Measurements from ENCODE around the gene NFYA. TPM values are rescaled to one million over a fixed set of nuclear protein-coding genes. Genes with fewer than 3 reads are reported as not detected.
A peak's percentile ranks its signal among the peaks of the same experiment; 100 is the strongest.

The NFYA gene
- total and polyA plus RNA-seq, 2 of the 13 experiments (the other 11 are each of a cell fraction or from before 2014, with no cell fraction given), result 16.0 to 22.9 TPM

- no peak for TF ChIP-seq ZSCAN30 (CRISPR knock-in tag; IDR thresholded peaks at IDR 0.05)
- TF ChIP-seq IKZF1 (IDR thresholded peaks at IDR 0.05), result no peak
- TF ChIP-seq ZSCAN21 (CRISPR knock-in tag; IDR thresholded peaks at IDR 0.05; ENCODE audit: borderline replicate concordance), result peak; percentile 81; the same call in 1 of the 2 replicates
- TF ChIP-seq ZBTB39 (CRISPR knock-in tag; IDR thresholded peaks at IDR 0.05), result no peak; the same call in 1 of the 2 replicates
- peak; percentile 78; the same call in 1 of the 3 replicates for TF ChIP-seq MXI1 (IDR thresholded peaks at IDR 0.05; ENCODE audit: borderline replicate concordance, low read depth, low read length)
- TF ChIP-seq POGK (CRISPR knock-in tag; conservative IDR thresholded peaks at IDR 0.05), result peak; percentile 12; the same call in 1 of the 2 replicates
- TF ChIP-seq CEBPB (IDR thresholded peaks at IDR 0.05; ENCODE audit: borderline replicate concordance, low read depth, low read length), result no peak
- TF ChIP-seq FOXA1 (IDR thresholded peaks at IDR 0.05), result no peak
- peak; percentile 83 for TF ChIP-seq FOXA1 (CRISPR knock-in tag; IDR thresholded peaks at IDR 0.05)
- peak; percentile 54; the same call in 1 of the 2 replicates for TF ChIP-seq FOXO1 (CRISPR knock-in tag; IDR thresholded peaks at IDR 0.05)
- TF ChIP-seq KDM5A (IDR thresholded peaks at IDR 0.05; ENCODE audit: borderline replicate concordance, low read length), result no peak
- no peak for TF ChIP-seq SMAD3 (CRISPR knock-in tag; IDR thresholded peaks at IDR 0.05)
- no peak for TF ChIP-seq MNT (IDR thresholded peaks at IDR 0.05)
- peak; percentile 90 for TF ChIP-seq MEF2D (CRISPR knock-in tag; IDR thresholded peaks at IDR 0.05)
- TF ChIP-seq ARNTL (CRISPR knock-in tag; IDR thresholded peaks at IDR 0.05), result peak; percentile 54; the same call in 1 of the 2 replicates
- TF ChIP-seq NFIC (IDR thresholded peaks at IDR 0.05; ENCODE audit: low read length), result peak; percentile 23; the same call in 1 of the 2 replicates
- no peak; the same call in 1 of the 2 replicates for TF ChIP-seq MAX (IDR thresholded peaks at IDR 0.05)
- peak; percentile 97 for TF ChIP-seq FOSL2 (CRISPR knock-in tag; IDR thresholded peaks at IDR 0.05)
- TF ChIP-seq ZNF337 (CRISPR knock-in tag; IDR thresholded peaks at IDR 0.05; ENCODE audit: borderline replicate concordance, low read depth), result no peak
- no peak for TF ChIP-seq NFE2 (CRISPR knock-in tag; IDR thresholded peaks at IDR 0.05)
- peak; percentile 90 for TF ChIP-seq TBX2 (CRISPR knock-in tag; IDR thresholded peaks at IDR 0.05; ENCODE audit: borderline replicate concordance)
- TF ChIP-seq ATF6 (CRISPR knock-in tag; conservative IDR thresholded peaks at IDR 0.05), result no peak
Measured at GRCh38 chr6:41040101-41040939, 32.5 kb upstream of the NFYA start (continued).
